OCI-LY3 (cell line): Measurements from ENCODE around the gene SF3B6.
"Not testable (repeated sequence)": the region's sequence is repeated elsewhere in the genome, so short reads cannot be mapped to it uniquely, and the experiment has no call there.

Source experiments
- H2AFZ ChIP-seq: fragments of 200-600, 300-600 bp; shearing (Covaris generic); 2 replicates; pipeline ENCODE4 v1.6.0; 2014; ENCODE audit warnings: antibody characterized with exemption, low read depth, low read length
- H3K27ac ChIP-seq: fragments of 200-600, 300-600 bp; sonication (generic); 2 replicates; pipeline ENCODE4 v1.5.1; 2014; ENCODE audit warnings: mild to moderate bottlenecking, low read length, moderate library complexity, mixed read lengths
- H3K27me3 ChIP-seq: fragments of 200-600, 300-600 bp; sonication (generic); 2 replicates; pipeline ENCODE4 v1.6.1; 2014; ENCODE audit warnings: low read depth, low read length, mixed read lengths
- H3K36me3 ChIP-seq: fragments of 200-600, 300-600 bp; sonication (generic); replicated peaks from 2 replicates; pipeline ENCODE3; 2014; ENCODE audit warnings: low read depth, low read length, mixed read lengths
- H3K4me1 ChIP-seq: fragments of 300-600, 200-600 bp; sonication (generic); 2 replicates; pipeline ENCODE4 v1.6.1; 2014; ENCODE audit warnings: low read length, mixed read lengths
- H3K4me2 ChIP-seq: fragments of 200-600, 300-600 bp; sonication (generic); 2 replicates; pipeline ENCODE4 v1.6.1; 2014; ENCODE audit warnings: low read length, mixed read lengths
- H3K4me3 ChIP-seq: fragments of 300-600, 200-600 bp; sonication (generic); 2 replicates; pipeline ENCODE4 v1.5.1; 2014; ENCODE audit warnings: antibody characterized with exemption, mild to moderate bottlenecking, low read length, moderate library complexity
- H3K79me2 ChIP-seq: fragments of 300-600, 200-600 bp; shearing (Covaris generic); 2 replicates; pipeline ENCODE4 v1.6.1; 2014; ENCODE audit warnings: mild to moderate bottlenecking, low read length, mixed read lengths
- H3K9ac ChIP-seq: fragments of 300-600, 200-600 bp; shearing (Covaris generic); 2 replicates; pipeline ENCODE4 v1.6.0; 2014; ENCODE audit warnings: mild to moderate bottlenecking, low read length, moderate library complexity
- H3K9me3 ChIP-seq: fragments of 200-600, 300-600 bp; shearing (Covaris generic); 2 replicates; pipeline ENCODE4 v1.6.1; 2014; ENCODE audit warnings: low read length, mixed read lengths; ENCODE audit not compliant: insufficient read depth
- H4K20me1 ChIP-seq: fragments of 200-600, 300-600 bp; sonication (generic); 2 replicates; pipeline ENCODE4 v1.6.1; 2016; ENCODE audit warnings: low read length, mixed read lengths; ENCODE audit not compliant: insufficient read depth
- CTCF ChIP-seq: fragments of 200-600, 300-600 bp; sonication (generic); IDR thresholded peaks from 2 replicates; pipeline ENCODE4 v1.5.1; 2014; ENCODE audit warnings: antibody characterized with exemption, low read length, low read depth
- EZH2phosphoT487 ChIP-seq: fragments of 200-600 bp; shearing (Covaris generic); IDR thresholded peaks from 2 replicates; pipeline ENCODE4 v1.6.1; 2018; ENCODE audit warnings: antibody characterized with exemption, mixed run types, low read depth

SF3B6 gene

GRCh38 chr2:24104110-24104650 is 28.1 kb upstream of the SF3B6 start:
- Histone ChIP-seq H3K9me3 (no peaks in the 10 kb centered on the region), H3K27me3 (no peaks in the 10 kb centered on the region), H3K4me2 (no peak overlapping the region), H3K36me3 (no peaks in the 10 kb centered on the region), H4K20me1 (no peaks in the 10 kb centered on the region), H3K9ac (no peak overlapping the region), H3K4me1 (no peaks in the 10 kb centered on the region), H3K27ac (no peak overlapping the region), H3K4me3 (no peak overlapping the region), H3K79me2 (no peaks in the 10 kb centered on the region), H2AFZ (no peak overlapping the region)
- no peak for TF ChIP-seq EZH2phosphoT487
- no peak for TF ChIP-seq CTCF

GRCh38 chr2:24102677-24103076 is 26.6 kb upstream of the SF3B6 start:
- H3K4me1 ChIP-seq = no peaks in the 10 kb centered on the region
- no peaks in the 10 kb centered on the region for H3K27me3 ChIP-seq
- H3K9me3 ChIP-seq = no peaks in the 10 kb centered on the region
- H4K20me1 ChIP-seq = no peaks in the 10 kb centered on the region
- H3K36me3 ChIP-seq = no peaks in the 10 kb centered on the region
- no peak overlapping the region for H3K4me3 ChIP-seq
- no peak for TF ChIP-seq EZH2phosphoT487
- TF ChIP-seq CTCF = no peak
- H3K4me2 ChIP-seq = no peak overlapping the region
- no peak overlapping the region for H3K27ac ChIP-seq
- H3K9ac ChIP-seq = no peak overlapping the region
- no peak overlapping the region for H2AFZ ChIP-seq
- no peaks in the 10 kb centered on the region for H3K79me2 ChIP-seq

GRCh38 chr2:24101992-24102391 is 25.9 kb upstream of the SF3B6 start:
- H3K27ac ChIP-seq = no peak overlapping the region
- H3K27me3 ChIP-seq = no peaks in the 10 kb centered on the region
- H3K4me2 ChIP-seq = no peak overlapping the region
- no peaks in the 10 kb centered on the region for H3K79me2 ChIP-seq
- no peak overlapping the region for H3K9ac ChIP-seq
- H4K20me1 ChIP-seq = no peaks in the 10 kb centered on the region
- TF ChIP-seq EZH2phosphoT487 (no peak), CTCF (no peak)
- H2AFZ ChIP-seq = no peak overlapping the region
- no peaks in the 10 kb centered on the region for H3K4me1 ChIP-seq
- no peaks in the 10 kb centered on the region for H3K36me3 ChIP-seq
- no peak overlapping the region for H3K4me3 ChIP-seq
- H3K9me3 ChIP-seq = no peaks in the 10 kb centered on the region

GRCh38 chr2:24100732-24101131 is 24.6 kb upstream of the SF3B6 start:
- H4K20me1 ChIP-seq, H3K4me1 ChIP-seq, H3K27ac ChIP-seq, H3K79me2 ChIP-seq, H3K36me3 ChIP-seq, H3K9ac ChIP-seq, H3K4me2 ChIP-seq, H2AFZ ChIP-seq, H3K27me3 ChIP-seq, H3K9me3 ChIP-seq, H3K4me3 ChIP-seq: not testable (repeated sequence)

- H3K9ac ChIP-seq, H3K27me3 ChIP-seq, H3K36me3 ChIP-seq, H3K9me3 ChIP-seq, H3K4me3 ChIP-seq, H3K4me2 ChIP-seq, H3K4me1 ChIP-seq, H3K79me2 ChIP-seq, H2AFZ ChIP-seq, H4K20me1 ChIP-seq, H3K27ac ChIP-seq: not testable (repeated sequence)
Measured at GRCh38 chr2:24095171-24095677, 19.1 kb upstream of the SF3B6 start.

- H3K4me1 ChIP-seq, H3K9ac ChIP-seq, H3K27ac ChIP-seq: not testable (repeated sequence)
Measured at GRCh38 chr2:24093270-24093669, 17.1 kb upstream of the SF3B6 start.

More at GRCh38 chr2:24093270-24093669, 17.1 kb upstream of the SF3B6 start:
- H3K4me3 ChIP-seq, H3K27me3 ChIP-seq, H3K36me3 ChIP-seq, H4K20me1 ChIP-seq, H3K79me2 ChIP-seq, H3K4me2 ChIP-seq, H2AFZ ChIP-seq, H3K9me3 ChIP-seq: not testable (repeated sequence)
